ENCODE measurements around the gene CLIP4. TPM values are rescaled to one million over a fixed set of nuclear protein-coding genes. Genes with fewer than 3 reads are reported as not detected.
A peak's percentile ranks its signal among the peaks of the same experiment; 100 is the strongest.

CLIP4 gene
- total and polyA plus RNA-seq, 2 of the 4 experiments (the other 2 are of a cell fraction), result 29.7 to 66.3 TPM

- dilution Hi-C loops (cut with HindIII; ENCODE audit: low sequenced_read_pairs, unreplicated experiment) (no loop called here), in situ Hi-C loops (cut with MboI; ENCODE audit: low sequenced_read_pairs) (no loop called here), intact Hi-C loops (cut with micrococcal nuclease) (no loop called here)
- Histone ChIP-seq H2BK20ac (ENCODE audit: low read depth, low read length) (peak overlapping the region; percentile 91), H2BK5ac (ENCODE audit: low read depth, low read length, poor library complexity, severe bottlenecking) (peak overlapping the region; percentile 98), H4K5ac (ENCODE audit: low read depth, low read length) (peak overlapping the region; percentile 91), H3K4me3 (ENCODE audit: insufficient read depth, low read depth, low read length) (no peak overlapping the region), H4K91ac (ENCODE audit: insufficient read depth, low read depth, low read length) (peak overlapping the region; percentile 79), H3K9me1 (ENCODE audit: insufficient read depth, low read length) (peaks cover 7% of the 10 kb centered on the region; the same call in 1 of the 2 replicates), H3K18ac (ENCODE audit: low read depth, low read length) (peak overlapping the region; percentile 93), H2AK5ac (ENCODE audit: low read depth, low read length) (peak overlapping the region; percentile 88), H3K9ac (ENCODE audit: low read depth, low read length) (no peak overlapping the region), H3K9me3 (ENCODE audit: control insufficient read depth, insufficient read depth, low read length) (peaks cover 7% of the 10 kb centered on the region), H3K56ac (ENCODE audit: extremely low read depth, insufficient read depth, low read length) (peak overlapping the region; percentile 67), H3K4ac (ENCODE audit: low read depth, low read length) (peak overlapping the region; percentile 96), H3K4me2 (ENCODE audit: low read depth, low read length) (peak overlapping the region; percentile 57; the same call in 1 of the 2 replicates), H2AK9ac (replicated peaks; ENCODE audit: low read depth, low read length, poor library complexity) (peak overlapping the region; percentile 62), H3K4me1 (ENCODE audit: control insufficient read depth, insufficient read depth, low read length) (peaks cover 5% of the 10 kb centered on the region), H3K23ac (ENCODE audit: low read depth, low read length) (peak overlapping the region; percentile 66), H2BK120ac (ENCODE audit: low read depth, low read length) (peak overlapping the region; percentile 96), H2AFZ (replicated peaks; ENCODE audit: low read length, poor library complexity) (no peak overlapping the region), H3K36me3 (ENCODE audit: control insufficient read depth, insufficient read depth, low read length) (peaks cover 13% of the 10 kb centered on the region), H3K79me1 (ENCODE audit: low read depth in 1 of 2, low read length in 2 of 2) (peaks cover 15 to 44% of the 10 kb centered on the region in 2 experiments), H4K20me1 (ENCODE audit: insufficient read depth, low read length) (no peaks in the 10 kb centered on the region), H3K27me3 (ENCODE audit: control insufficient read depth, insufficient read depth, low read length) (no peaks in the 10 kb centered on the region), H4K8ac (ENCODE audit: low read depth in 2 of 2, low read length in 2 of 2) (peak overlapping the region; percentile 81 to 93), H3K27ac (ENCODE audit: insufficient read depth, low read length) (peak overlapping the region; percentile 94), H2BK15ac (ENCODE audit: low read depth, low read length) (peak overlapping the region; percentile 84; the same call in 2 of the 3 replicates), H3K14ac (replicated peaks; ENCODE audit: low read depth, low read length) (peak overlapping the region; percentile 67)
- no CpG with 5 or more reads among the region's 3 CpGs for WGBS, 2 experiments (ENCODE audit: extremely low coverage in 2 of 2, insufficient read length in 1 of 2)
- BruUV-seq (replicated peaks), result no TSS peak
- DNase-seq (peak; percentile 91), ATAC-seq (ENCODE audit: low read depth) (peak; percentile 85)
- no peak for TF ChIP-seq CTCF (conservative IDR thresholded peaks at IDR 0.05; ENCODE audit: low read depth, low read length)
- no peak for TF ChIP-seq RFX5 (IDR thresholded peaks at IDR 0.05; ENCODE audit: low read depth, low read length)
- TF ChIP-seq MAFK (IDR thresholded peaks at IDR 0.05; ENCODE audit: low read depth, low read length), result no peak
- peak; percentile 96 for TF ChIP-seq CEBPB (IDR thresholded peaks at IDR 0.05; ENCODE audit: low read depth, low read length)
- TF ChIP-seq FOS (IDR thresholded peaks at IDR 0.05; ENCODE audit: low read depth, low read length), result peak; percentile 80
- no peak for TF ChIP-seq POLR2A (IDR thresholded peaks at IDR 0.05; ENCODE audit: low read depth, low read length)
- TF ChIP-seq USF2 (IDR thresholded peaks at IDR 0.05; ENCODE audit: low read depth, low read length), result peak; percentile 71; the same call in 1 of the 2 replicates
- peak; percentile 53; the same call in 1 of the 2 replicates for TF ChIP-seq BHLHE40 (IDR thresholded peaks at IDR 0.05; ENCODE audit: low read depth, low read length)
- no peak for TF ChIP-seq SMC3 (IDR thresholded peaks at IDR 0.05; ENCODE audit: low read depth, low read length)
- TF ChIP-seq MXI1 (IDR thresholded peaks at IDR 0.05; ENCODE audit: borderline replicate concordance, low read depth, low read length), result no peak
- TF ChIP-seq MAZ (IDR thresholded peaks at IDR 0.05; ENCODE audit: borderline replicate concordance, low read depth, low read length), result no peak
- POLR2A ChIA-PET (ENCODE audit: unreplicated experiment), result no interaction called here
- CTCF ChIA-PET, result no interaction called here
Observed at GRCh38 chr2:29123617-29124349, 8.6 kb downstream of the CLIP4 start.
